GM18507 (cell line): ENCODE results near the gene PLA2G2F.
A peak's percentile ranks its signal among the peaks of the same experiment; 100 is the strongest.

Experiments used
- DNase-seq: peaks from one replicate; pipeline ENCODE4 v3.0.0; 2011; ENCODE audit warnings: low read depth; ENCODE audit not compliant: insufficient read length; ENCODE audit errors: extremely low spot score
- FAIRE-seq: peaks from 2 replicates; lab custom pipeline; 2011; peaks lifted over from hg19 to GRCh38; lab: Jason Lieb, UNC

PLA2G2F gene

GRCh38 chr1:20184997-20185833, 46.1 kb downstream of the PLA2G2F start:
- DNase-seq (no peak), FAIRE-seq (no peak)

- DNase-seq (no peak), FAIRE-seq (no peak)
These were observed 47.0 kb downstream of the PLA2G2F start, which contains the start of the genes PLA2G2C and UBXN10 for GRCh38 chr1:20185834-20186782. Gene PLA2G2C, minus strand, starts transcription at chr1:20186518. Its CDS starts 9,155 bp downstream, at chr1:20177363. Gene UBXN10, plus strand, starts transcription at chr1:20186096. Its CDS starts 4,466 bp downstream, at chr1:20190562.

- no peak for FAIRE-seq
- no peak for DNase-seq
These were observed 48.1 kb downstream of the PLA2G2F start for GRCh38 chr1:20187103-20187812.

GRCh38 chr1:20187813-20188454, 48.8 kb downstream of the PLA2G2F start:
- DNase-seq (no peak), FAIRE-seq (no peak)

GRCh38 chr1:20188455-20188817, 49.3 kb downstream of the PLA2G2F start:
- no peak for DNase-seq
- no peak for FAIRE-seq

- DNase-seq, result no peak
- no peak for FAIRE-seq
These were observed 50.5 kb downstream of the PLA2G2F start for GRCh38 chr1:20189664-20190063.

GRCh38 chr1:20190256-20191160, 51.4 kb downstream of the PLA2G2F start:
- no peak for FAIRE-seq
- DNase-seq, result no peak

- DNase-seq (no peak), FAIRE-seq (no peak)
These were observed 52.2 kb downstream of the PLA2G2F start for GRCh38 chr1:20191266-20191825.

- DNase-seq (no peak), FAIRE-seq (no peak)
These were observed 53.2 kb downstream of the PLA2G2F start for GRCh38 chr1:20192364-20192763.

- FAIRE-seq, result no peak
These were observed 53.8 kb downstream of the PLA2G2F start for GRCh38 chr1:20192871-20193411.

GRCh38 chr1:20194224-20194623, 55.1 kb downstream of the PLA2G2F start:
- no peak for DNase-seq
- no peak for FAIRE-seq

More at GRCh38 chr1:20192871-20193411, 53.8 kb downstream of the PLA2G2F start:
- DNase-seq, result no peak

GRCh38 chr1:20194757-20195461, 55.8 kb downstream of the PLA2G2F start:
- FAIRE-seq (peak; percentile 77), DNase-seq (no peak)

- DNase-seq (no peak), FAIRE-seq (no peak)
These were observed 56.3 kb downstream of the PLA2G2F start for GRCh38 chr1:20195462-20195780.

- FAIRE-seq (no peak), DNase-seq (no peak)
These were observed 58.2 kb downstream of the PLA2G2F start for GRCh38 chr1:20197329-20197791.

- no peak for DNase-seq
- FAIRE-seq, result no peak
These were observed 59.2 kb downstream of the PLA2G2F start for GRCh38 chr1:20198296-20198695.

GRCh38 chr1:20198918-20199317, 59.8 kb downstream of the PLA2G2F start:
- no peak for FAIRE-seq

GRCh38 chr1:20199403-20199802, 60.3 kb downstream of the PLA2G2F start:
- FAIRE-seq (no peak), DNase-seq (no peak)

More at GRCh38 chr1:20198918-20199317, 59.8 kb downstream of the PLA2G2F start:
- no peak for DNase-seq
